ENCODE results near the gene TCERG1L. TPM values are rescaled to one million over a fixed set of nuclear protein-coding genes. Genes with fewer than 3 reads are reported as not detected.

TCERG1L gene
- total and polyA plus RNA-seq, 9 of the 15 experiments (the other 6 are each of a cell fraction or from before 2014, with no cell fraction given): not detected

- H3K27ac ChIP-seq (ENCODE audit: extremely low read depth, low read depth, low read length): no peak overlapping the region
- no peaks in the 10 kb centered on the region for H3K36me3 ChIP-seq (ENCODE audit: control insufficient read depth, insufficient read depth, low read length)
- H3K79me2 ChIP-seq (ENCODE audit: control insufficient read depth, insufficient read depth, low read length): no peaks in the 10 kb centered on the region
- H3K27me3 ChIP-seq (ENCODE audit: control insufficient read depth in 2 of 2, insufficient read depth in 2 of 2, low read length in 2 of 2): peaks cover 0 to 4% of the 10 kb centered on the region in 2 experiments; a peak in 1 of 5 replicates
- H3K4me2 ChIP-seq (ENCODE audit: insufficient read depth, low read length): no peak overlapping the region
- no peak overlapping the region for H2AFZ ChIP-seq (ENCODE audit: low read depth, low read length)
- FAIRE-seq: no peak
- no TSS peak for BruUV-seq (replicated peaks)
- intact Hi-C loops (cut with micrococcal nuclease): no loop called here
- DNase-seq (ENCODE audit: extremely low read depth in 1 of 4, low spot score in 3 of 4): no peak
- H3K9me1 ChIP-seq (ENCODE audit: control insufficient read depth, insufficient read depth, low read length): no peaks in the 10 kb centered on the region
- ChIA-PET POLR2A (no interaction called here), CTCF (ENCODE audit: low intra/inter-chr PET ratio) (no interaction called here)
- WGBS (ENCODE audit: insufficient coverage, low coverage, missing lambda C conversion rate): 0% methylated on average over 2 of the region's 3 CpGs
- no peaks in the 10 kb centered on the region for H3K4me1 ChIP-seq (replicated peaks in 1 of 2; ENCODE audit: control insufficient read depth in 2 of 2, insufficient read depth in 2 of 2, low read length in 2 of 2)
- no peak for ATAC-seq
- H3K9me3 ChIP-seq (replicated peaks; ENCODE audit: control insufficient read depth, insufficient read depth, low read depth, low read length): no peaks in the 10 kb centered on the region
- H4K20me1 ChIP-seq (replicated peaks; ENCODE audit: control insufficient read depth, insufficient read depth, low read length): no peaks in the 10 kb centered on the region
- in situ Hi-C loops (cut with MboI): no loop called here
- no peak for TF ChIP-seq PHTF2 (CRISPR knock-in tag; IDR thresholded peaks at IDR 0.05)
- TF ChIP-seq ZNF830 (CRISPR knock-in tag; IDR thresholded peaks at IDR 0.05): no peak
- TF ChIP-seq MAFG (tag; conservative IDR thresholded peaks at IDR 0.05): no peak
- no peak for TF ChIP-seq ZNF274 (IDR thresholded peaks at IDR 0.05; ENCODE audit: borderline replicate concordance, low read depth, low read length)
- TF ChIP-seq HES1 (IDR thresholded peaks at IDR 0.05; ENCODE audit: low read depth): no peak
- no peak for TF ChIP-seq THRA (IDR thresholded peaks at IDR 0.05)
- TF ChIP-seq, protein P1, sequence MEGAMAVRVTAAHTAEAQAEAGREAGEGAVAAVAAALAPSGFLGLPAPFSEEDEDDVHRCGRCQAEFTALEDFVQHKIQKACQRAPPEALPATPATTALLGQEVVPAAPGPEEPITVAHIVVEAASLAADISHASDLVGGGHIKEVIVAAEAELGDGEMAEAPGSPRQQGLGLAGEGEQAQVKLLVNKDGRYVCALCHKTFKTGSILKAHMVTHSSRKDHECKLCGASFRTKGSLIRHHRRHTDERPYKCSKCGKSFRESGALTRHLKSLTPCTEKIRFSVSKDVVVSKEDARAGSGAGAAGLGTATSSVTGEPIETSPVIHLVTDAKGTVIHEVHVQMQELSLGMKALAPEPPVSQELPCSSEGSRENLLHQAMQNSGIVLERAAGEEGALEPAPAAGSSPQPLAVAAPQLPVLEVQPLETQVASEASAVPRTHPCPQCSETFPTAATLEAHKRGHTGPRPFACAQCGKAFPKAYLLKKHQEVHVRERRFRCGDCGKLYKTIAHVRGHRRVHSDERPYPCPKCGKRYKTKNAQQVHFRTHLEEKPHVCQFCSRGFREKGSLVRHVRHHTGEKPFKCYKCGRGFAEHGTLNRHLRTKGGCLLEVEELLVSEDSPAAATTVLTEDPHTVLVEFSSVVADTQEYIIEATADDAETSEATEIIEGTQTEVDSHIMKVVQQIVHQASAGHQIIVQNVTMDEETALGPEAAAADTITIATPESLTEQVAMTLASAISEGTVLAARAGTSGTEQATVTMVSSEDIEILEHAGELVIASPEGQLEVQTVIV (CRISPR knock-in tag; IDR thresholded peaks at IDR 0.05; ENCODE audit: borderline replicate concordance): no peak
- TF ChIP-seq ZNF717 (CRISPR knock-in tag; IDR thresholded peaks at IDR 0.05): no peak
- TF ChIP-seq ZC3H8 (IDR thresholded peaks at IDR 0.05): no peak
- TF ChIP-seq TAF7 (tag; IDR thresholded peaks at IDR 0.05): no peak
- TF ChIP-seq ATF3 (IDR thresholded peaks at IDR 0.05): no peak
- no peak for TF ChIP-seq ATF3 (CRISPR knock-in tag; conservative IDR thresholded peaks at IDR 0.05)
- TF ChIP-seq, protein P2, sequence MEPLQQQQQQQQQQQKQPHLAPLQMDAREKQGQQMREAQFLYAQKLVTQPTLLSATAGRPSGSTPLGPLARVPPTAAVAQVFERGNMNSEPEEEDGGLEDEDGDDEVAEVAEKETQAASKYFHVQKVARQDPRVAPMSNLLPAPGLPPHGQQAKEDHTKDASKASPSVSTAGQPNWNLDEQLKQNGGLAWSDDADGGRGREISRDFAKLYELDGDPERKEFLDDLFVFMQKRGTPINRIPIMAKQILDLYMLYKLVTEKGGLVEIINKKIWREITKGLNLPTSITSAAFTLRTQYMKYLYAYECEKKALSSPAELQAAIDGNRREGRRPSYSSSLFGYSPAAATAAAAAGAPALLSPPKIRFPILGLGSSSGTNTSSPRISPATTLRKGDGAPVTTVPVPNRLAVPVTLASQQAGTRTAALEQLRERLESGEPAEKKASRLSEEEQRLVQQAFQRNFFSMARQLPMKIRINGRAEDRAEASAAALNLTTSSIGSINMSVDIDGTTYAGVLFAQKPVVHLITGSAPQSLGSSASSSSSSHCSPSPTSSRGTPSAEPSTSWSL (CRISPR knock-in tag; IDR thresholded peaks at IDR 0.05; ENCODE audit: borderline replicate concordance): no peak
- no peak overlapping the region for H3K4me3 ChIP-seq
- H3K9ac ChIP-seq (ENCODE audit: insufficient read depth in 1 of 2, low read depth in 2 of 2, low read length in 2 of 2): no peak overlapping the region
Measured at GRCh38 chr10:131058799-131059198, 252.7 kb downstream of the TCERG1L start.
